SKM-1 (cell line): ENCODE measurements around the gene MSANTD7.
A peak's percentile ranks its signal among the peaks of the same experiment; 100 is the strongest.
"Not testable (repeated sequence)": the region's sequence is repeated elsewhere in the genome, so short reads cannot be mapped to it uniquely, and the experiment has no call there.

ENCODE experiments used
- DNase-seq: peaks from one replicate; lab custom pipeline; 2025; ENCODE audit not compliant: unreplicated experiment; lab: John Stamatoyannopoulos, UW

MSANTD7 gene, protein sequence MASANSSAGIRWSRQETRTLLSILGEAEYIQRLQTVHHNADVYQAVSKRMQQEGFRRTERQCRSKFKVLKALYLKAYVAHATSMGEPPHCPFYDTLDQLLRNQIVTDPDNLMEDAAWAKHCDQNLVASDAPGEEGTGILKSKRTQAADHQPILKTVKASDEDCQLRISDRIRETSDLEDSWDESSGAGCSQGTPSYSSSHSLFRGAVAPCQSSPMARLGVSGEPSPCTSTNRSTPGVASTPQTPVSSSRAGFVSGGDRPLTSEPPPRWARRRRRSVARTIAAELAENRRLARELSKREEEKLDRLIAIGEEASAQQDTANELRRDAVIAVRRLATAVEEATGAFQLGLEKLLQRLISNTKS

DNA sequence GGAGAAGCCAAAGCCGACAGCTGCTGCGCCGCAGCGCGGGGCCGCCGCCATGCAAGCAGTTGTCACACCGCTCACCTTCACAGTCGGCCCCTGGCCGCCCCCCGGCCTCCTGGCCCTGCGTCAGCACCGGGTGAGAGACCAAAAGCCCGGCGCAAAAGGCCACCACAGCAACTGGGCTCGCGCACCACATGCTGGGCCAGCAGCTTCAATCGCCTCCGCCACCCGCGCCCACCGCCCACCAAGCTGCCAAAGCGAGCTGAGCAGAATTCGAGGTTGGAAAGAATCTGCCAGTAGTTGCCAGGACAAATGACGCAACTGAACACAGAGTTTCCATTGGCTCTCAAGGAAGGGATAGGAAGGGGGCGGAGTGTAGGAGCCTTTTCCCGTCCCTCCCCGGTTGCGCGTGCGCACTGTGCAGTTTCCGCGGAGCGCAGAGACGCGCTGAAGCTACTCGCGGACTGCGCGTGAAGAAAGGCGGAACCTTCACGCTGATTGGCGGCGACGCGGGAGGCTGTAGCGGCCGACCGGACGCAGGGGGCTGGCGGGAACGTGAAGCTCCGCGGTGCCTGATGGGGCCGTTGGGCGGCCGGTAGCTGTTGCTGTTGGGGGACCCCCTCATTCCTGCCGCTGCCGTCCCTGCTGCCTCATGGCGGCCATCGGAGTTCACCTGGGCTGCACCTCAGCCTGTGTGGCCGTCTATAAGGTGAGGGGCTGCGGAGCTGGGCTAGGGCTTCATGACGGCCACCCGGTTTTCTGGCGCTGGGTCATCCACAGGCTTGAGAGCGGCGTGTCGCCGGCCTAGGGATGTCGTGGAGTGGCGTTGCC lies at the start of gene MSANTD7, which contains the start of the genes CDNF and HSPA14:
TSS of gene MSANTD7 (plus strand) at position 550 of the 825 bp plus-strand sequence. CDS start 3,979 bp downstream, outside the sequence.
TSS of gene CDNF (minus strand) at position 281 of the 825 bp plus-strand sequence. CDS start at position 190, 91 bp downstream.
TSS of gene HSPA14 (plus strand) at position 550 of the 825 bp plus-strand sequence. CDS start at position 647, 97 bp downstream.
- peak; percentile 89 for DNase-seq

GRCh38 chr10:14798636-14799035 lies 39.5 kb upstream of the MSANTD7 start:
- DNase-seq: no peak

DNA sequence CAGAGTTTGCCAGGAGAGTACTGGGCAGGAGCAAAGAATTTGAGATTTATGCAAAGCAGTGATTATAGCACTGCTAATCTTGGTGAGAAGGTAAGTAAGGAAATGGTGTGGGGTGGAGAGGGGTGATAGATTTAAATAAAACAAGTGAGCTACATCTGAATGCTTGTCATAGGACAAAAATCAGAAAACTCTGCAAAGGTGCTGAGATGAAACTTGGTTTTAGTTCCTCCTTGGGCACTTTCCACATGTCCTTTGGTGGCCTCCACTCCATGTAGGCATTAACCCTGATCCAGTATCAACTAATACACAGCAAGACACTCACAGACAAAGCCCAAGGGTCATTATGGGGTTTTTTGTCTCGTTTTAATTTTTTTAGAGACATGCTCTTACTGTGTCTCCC lies 37.7 kb upstream of the MSANTD7 start:
- DNase-seq: no peak

GRCh38 chr10:14801723-14802122 lies 36.4 kb upstream of the MSANTD7 start:
- DNase-seq: no peak

DNA sequence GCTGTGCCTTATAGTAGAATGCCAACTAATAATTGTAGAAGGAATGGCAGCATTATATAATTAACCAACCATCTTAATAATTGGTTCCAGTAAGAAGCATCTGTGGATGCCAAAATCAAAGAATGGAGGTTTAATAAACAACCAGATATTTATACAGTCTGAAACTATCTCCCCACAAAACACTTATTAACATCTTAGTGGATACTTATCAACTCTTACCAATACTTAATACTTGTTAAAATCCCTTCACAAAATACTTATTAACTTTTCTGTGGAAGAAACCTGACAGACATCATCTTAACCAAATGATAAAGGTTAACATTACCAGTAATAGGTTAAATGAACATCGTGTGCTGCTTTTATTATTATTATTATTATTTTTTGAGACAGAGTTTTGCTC lies 34.3 kb upstream of the MSANTD7 start:
- DNase-seq: no peak

DNA sequence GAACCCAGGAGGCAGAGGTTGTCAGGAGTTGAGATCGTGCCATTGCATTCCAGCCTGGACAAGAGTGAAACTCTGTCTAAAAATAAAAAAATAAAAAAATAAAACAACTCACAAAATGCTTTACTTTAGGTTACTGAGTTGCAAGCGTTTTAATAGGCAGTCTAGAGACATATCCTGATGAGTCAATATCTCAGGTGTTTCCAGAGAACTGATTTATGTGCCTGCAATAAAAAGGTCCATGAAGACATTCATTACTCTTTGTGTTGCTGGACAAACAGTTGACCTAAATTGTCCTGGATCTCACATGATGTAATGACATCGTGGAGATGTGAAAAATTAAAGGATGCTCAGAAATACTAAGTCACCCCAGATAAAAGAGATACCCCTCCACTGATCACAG lies 31.8 kb upstream of the MSANTD7 start:
- DNase-seq: no peak

DNA sequence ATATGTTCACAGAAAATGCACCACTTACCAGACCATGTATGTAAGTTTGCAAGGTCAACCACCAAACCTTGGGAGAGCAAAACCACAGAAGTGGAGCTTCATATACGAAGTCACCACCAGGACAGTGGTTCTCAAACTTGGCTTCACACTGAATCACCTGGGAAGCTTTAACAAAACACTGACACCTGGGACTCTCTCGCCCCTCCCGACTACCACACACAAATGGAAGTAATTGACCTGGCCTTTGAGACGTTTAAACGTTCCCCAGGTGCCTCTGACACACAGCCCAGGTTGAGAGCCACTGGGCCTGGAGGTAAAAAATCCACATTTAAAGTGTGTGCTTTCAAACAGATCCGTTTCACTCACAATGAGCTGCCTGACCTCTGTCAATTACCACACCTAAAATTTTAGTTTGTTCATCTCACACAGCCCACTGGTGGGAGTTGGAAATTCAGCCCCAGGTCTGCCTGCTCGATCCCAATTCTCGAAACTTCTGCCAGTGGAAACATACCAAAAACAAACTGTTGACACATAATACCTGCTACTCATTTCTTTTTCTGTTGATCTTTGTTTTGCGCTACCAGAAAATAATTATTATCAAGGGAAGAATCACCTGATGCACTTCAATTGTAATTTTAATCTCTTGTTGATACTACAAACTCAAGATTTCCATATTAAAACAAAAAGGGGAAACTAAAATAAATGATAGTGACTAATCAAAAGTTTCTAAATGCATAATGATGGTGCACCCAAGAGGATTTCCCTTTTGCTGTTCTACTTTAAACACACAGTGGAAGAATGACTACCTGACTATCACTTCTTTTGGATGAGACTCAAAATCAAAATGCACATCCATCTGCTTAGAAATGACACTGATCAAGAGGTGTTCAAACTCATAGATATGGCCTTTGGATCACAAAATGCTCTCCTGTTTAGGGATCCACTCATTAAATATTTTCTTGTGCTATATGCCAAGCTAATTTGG lies 26.8 kb upstream of the MSANTD7 start:
- no peak for DNase-seq

GRCh38 chr10:14812271-14812670 lies 25.8 kb upstream of the MSANTD7 start:
- DNase-seq: no peak

DNA sequence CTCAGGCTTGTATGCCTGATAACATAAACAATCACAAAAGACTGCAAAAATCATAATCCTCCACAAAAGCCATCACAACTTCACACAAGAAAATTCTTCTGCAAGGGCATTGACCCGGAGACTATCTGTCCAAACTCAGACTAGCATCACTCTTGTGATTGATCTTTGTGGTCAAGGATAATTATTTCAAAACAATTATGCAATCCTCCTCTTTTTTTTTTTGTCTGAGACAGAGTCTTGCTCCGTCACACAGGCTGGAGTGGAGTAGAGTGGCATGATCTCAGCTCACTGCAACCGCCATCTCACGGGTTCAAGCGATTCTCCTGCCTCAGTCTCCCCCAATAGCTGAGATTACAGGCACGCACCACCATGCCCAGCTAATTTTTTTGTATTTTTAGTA lies 22.4 kb upstream of the MSANTD7 start:
- no peak for DNase-seq

GRCh38 chr10:14816717-14817116 lies 21.4 kb upstream of the MSANTD7 start:
- not testable (repeated sequence) for DNase-seq

GRCh38 chr10:14820010-14820774 lies 17.9 kb upstream of the MSANTD7 start:
- DNase-seq: no peak

DNA sequence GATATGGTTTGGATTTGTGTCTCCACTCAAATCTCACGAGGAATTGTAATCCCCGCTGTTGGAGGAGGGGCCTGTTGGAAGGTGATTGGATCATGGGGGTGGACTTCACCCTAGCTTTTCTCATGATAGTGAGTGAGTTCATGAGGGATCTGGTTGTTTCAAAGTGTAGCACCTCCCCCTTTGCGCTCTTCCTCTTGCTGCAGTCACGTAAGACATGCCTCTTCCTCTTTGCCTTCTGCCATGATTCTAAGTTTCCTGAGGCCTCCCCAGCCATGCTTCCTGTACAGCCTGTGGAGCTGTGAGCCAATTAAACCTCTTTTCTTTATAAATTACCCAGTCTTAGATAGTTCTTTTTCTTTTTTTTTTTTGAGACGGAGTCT lies 17.3 kb upstream of the MSANTD7 start:
- no peak for DNase-seq

- no peak for DNase-seq
Measured at GRCh38 chr10:14821635-14822375, 16.3 kb upstream of the MSANTD7 start.

DNA sequence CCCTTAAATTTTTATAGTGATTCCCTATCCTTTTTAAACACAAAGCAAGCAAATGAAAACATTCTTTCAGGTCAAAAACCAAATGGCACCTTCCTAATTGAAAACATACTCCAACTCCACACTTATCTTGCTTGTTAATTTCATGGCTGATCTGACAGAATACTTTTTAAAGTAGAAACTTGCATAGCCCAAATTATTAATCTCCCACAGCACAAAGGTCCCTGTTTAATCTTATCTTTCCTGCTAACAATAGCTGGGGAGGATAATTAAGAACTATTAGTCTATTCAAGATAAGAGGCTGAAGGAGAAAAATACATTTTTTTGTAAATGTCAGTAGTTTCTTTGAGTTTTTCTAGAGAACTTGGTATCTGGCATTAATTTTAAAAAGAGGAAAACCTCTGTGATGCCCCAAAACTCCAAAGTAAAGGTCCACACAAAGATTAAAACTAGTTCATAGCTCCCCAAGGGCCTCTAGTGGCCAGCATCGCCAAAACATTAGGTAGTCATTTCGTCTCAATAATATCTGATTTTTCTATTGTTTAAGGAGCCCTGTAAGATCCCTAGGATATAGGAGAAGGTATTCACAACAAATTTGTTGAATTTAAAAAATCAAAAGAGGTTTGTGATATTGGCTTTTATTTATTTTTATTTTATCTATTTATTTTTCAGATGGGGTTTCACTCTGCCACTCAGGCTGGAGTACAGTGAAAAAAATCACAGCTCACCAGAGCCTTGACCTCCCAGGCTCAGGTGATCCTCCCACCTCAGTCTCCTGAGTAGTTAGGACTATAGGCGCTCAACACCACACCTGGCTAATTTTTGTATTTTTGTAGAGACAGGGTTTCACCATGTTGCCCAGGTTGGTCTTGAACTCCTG lies 15.0 kb upstream of the MSANTD7 start:
- DNase-seq: peak; percentile 8

DNA sequence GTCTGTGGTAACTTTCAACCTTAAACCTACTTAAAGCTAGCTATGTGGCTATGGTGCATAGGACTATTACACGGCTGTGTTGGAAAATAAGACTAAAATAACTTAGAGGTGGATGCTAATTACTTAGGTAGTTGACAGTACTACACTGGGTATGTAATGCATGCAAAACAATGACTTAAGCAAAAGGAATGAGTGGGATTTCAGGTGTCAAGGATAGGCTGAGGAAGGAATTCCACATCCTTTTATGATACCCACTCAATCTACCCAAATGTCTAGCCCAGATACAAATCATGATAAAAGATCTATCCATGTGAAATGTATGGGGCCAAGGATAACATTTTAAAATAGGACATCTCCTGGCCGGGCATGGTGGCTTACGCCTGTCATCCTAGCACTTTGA lies 14.1 kb upstream of the MSANTD7 start:
- DNase-seq: no peak

DNA sequence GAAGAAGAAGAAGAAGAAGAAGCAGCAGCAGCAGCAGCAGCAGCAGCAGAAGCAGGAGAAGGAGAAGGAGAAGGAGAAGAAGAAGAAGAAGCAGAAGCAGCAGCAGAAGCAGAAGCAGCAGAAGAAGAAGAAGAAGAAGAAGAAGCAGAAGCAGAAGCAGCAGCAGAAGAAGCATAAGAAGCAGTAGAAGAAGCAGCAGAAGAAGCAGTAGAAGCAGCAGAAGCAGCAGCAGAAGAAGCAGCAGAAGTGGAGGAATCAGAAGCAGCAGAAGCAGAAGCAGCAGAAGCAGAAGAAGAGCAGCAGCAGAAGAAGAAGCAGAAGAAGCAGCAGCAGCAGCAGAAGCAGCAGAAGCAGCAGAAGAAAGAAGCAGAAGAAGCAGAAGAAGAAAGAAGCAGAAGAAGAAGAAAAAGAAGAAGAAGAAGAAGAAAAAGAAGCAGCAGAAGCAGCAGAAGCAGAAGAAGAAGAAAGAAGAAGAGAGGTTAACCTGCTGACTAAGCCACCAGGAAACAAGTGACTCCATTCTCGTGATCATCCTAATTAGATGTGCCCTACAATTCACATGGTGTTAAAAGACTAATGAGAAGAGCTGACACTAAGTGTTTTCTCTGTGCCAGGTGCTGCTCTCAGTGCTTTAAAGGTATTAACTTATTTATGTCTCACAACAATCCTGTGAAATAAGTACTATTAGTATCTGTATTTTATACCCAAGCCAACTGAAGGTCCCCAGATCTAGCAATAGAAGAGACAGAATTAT lies 11.9 kb upstream of the MSANTD7 start:
- no peak for DNase-seq

DNA sequence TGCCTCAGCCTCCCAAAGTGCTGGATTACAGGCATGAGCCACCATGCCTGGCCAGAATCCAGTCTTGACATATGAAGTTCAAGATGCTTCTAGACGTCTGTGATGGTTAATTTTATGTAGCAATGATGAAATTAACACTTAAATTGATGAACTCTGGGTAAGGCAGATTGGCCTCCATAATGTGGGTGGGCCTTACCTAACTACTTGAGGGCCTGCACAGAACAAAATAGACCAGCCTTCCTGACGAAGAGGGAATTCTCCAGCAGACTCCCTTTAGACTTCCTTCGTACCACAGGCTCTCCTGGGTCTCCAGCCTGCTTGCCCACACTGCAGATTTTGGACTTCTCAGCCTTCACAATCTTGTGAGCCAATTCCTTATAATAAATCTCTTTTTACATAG lies 5.0 kb upstream of the MSANTD7 start:
- no peak for DNase-seq

DNA sequence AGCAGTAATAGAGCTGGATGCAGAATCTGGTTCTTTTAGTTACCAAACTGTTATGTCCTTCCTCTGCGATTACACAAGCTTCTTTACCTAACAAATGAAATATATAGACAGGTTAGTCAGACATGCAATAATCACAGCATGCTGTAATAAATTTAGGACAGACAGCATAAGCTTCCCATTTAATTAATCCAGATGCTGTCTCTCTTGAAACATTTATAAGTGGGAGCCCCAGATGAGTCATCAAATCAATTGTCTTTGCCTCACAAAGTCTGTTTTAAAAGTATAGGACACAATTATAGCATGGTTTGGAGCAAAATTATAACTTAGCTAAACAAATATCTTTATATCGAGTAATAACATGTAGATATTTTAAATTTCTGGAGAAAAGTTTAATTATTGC lies 1.9 kb upstream of the MSANTD7 start:
- no peak for DNase-seq
